Ectodermal cell (in vitro differentiated cells): Measurements from ENCODE around the gene NYAP2.

Experiments
- H3K27ac ChIP-seq: 2 replicates; pipeline ENCODE4 v1.7.0; 2013; ENCODE audit warnings: mild to moderate bottlenecking, low read depth, low read length; ENCODE audit not compliant: insufficient read depth, poor library complexity, severe bottlenecking
- H3K27me3 ChIP-seq: 2 replicates; pipeline ENCODE4 v1.7.0; 2013; ENCODE audit warnings: mild to moderate bottlenecking, low read length; ENCODE audit not compliant: insufficient read depth, control insufficient read depth, poor library complexity, severe bottlenecking
- H3K36me3 ChIP-seq: one replicate; pipeline ENCODE4 v1.7.0; 2013; ENCODE audit warnings: low read length; ENCODE audit not compliant: control insufficient read depth, insufficient read depth
- H3K4me1 ChIP-seq: one replicate; pipeline ENCODE4 v1.7.0; 2013; ENCODE audit warnings: low read length; ENCODE audit not compliant: control insufficient read depth, insufficient read depth
- H3K4me3 ChIP-seq: 2 replicates; pipeline ENCODE4 v1.7.0; 2013; ENCODE audit warnings: low read depth, low read length, control low read depth; ENCODE audit not compliant: insufficient read depth
- H3K9me3 ChIP-seq: 2 replicates; pipeline ENCODE4 v1.7.0; 2013; ENCODE audit warnings: mild to moderate bottlenecking, low read length, moderate library complexity; ENCODE audit not compliant: control insufficient read depth
- WGBS, 2 experiments: methylation state at CpG; one replicate each; pipeline ENCODE4 v1.1.7; 2013; ENCODE audit warnings: missing lambda C conversion rate in 2 of 2; 5-methylcytosine and 5-hydroxymethylcytosine counted together

NYAP2 gene

GRCh38 chr2:225532096-225532495 lies 132.6 kb downstream of the NYAP2 start:
- Histone ChIP-seq H3K4me3 (no peak overlapping the region), H3K27me3 (no peaks in the 10 kb centered on the region), H3K36me3 (no peaks in the 10 kb centered on the region), H3K27ac (no peak overlapping the region), H3K4me1 (peaks cover 2% of the 10 kb centered on the region), H3K9me3 (no peaks in the 10 kb centered on the region)
- WGBS, 2 experiments = 90% methylated on average over 1 of the region's 1 CpG; no CpG with 5 or more reads in 1 of the 2 experiments

GRCh38 chr2:225534037-225534436 lies 134.5 kb downstream of the NYAP2 start:
- Histone ChIP-seq H3K4me1 (peaks cover 2% of the 10 kb centered on the region), H3K27ac (no peak overlapping the region), H3K9me3 (no peaks in the 10 kb centered on the region), H3K27me3 (no peaks in the 10 kb centered on the region), H3K36me3 (no peaks in the 10 kb centered on the region), H3K4me3 (no peak overlapping the region)
- 89 to 91% methylated on average over 3 to 4 of the region's 6 CpGs for WGBS, 2 experiments

GRCh38 chr2:225534697-225535096 lies 135.2 kb downstream of the NYAP2 start:
- Histone ChIP-seq H3K4me1 (peaks cover 2% of the 10 kb centered on the region), H3K27ac (no peak overlapping the region), H3K36me3 (no peaks in the 10 kb centered on the region), H3K9me3 (no peaks in the 10 kb centered on the region), H3K4me3 (no peak overlapping the region), H3K27me3 (no peaks in the 10 kb centered on the region)
- 92 to 97% methylated on average over 4 of the region's 4 CpGs for WGBS, 2 experiments

GRCh38 chr2:225536036-225536435 lies 136.5 kb downstream of the NYAP2 start:
- no peaks in the 10 kb centered on the region for H3K9me3 ChIP-seq
- H3K27ac ChIP-seq = no peak overlapping the region
- no peaks in the 10 kb centered on the region for H3K36me3 ChIP-seq
- peaks cover 2% of the 10 kb centered on the region for H3K4me1 ChIP-seq
- WGBS, 2 experiments = 91 to 92% methylated on average over 2 of the region's 2 CpGs
- H3K4me3 ChIP-seq = no peak overlapping the region
- H3K27me3 ChIP-seq = no peaks in the 10 kb centered on the region

GRCh38 chr2:225543626-225544025 lies 144.1 kb downstream of the NYAP2 start:
- H3K27me3 ChIP-seq = no peaks in the 10 kb centered on the region
- no peaks in the 10 kb centered on the region for H3K4me1 ChIP-seq
- H3K36me3 ChIP-seq = no peaks in the 10 kb centered on the region
- no peak overlapping the region for H3K4me3 ChIP-seq
- H3K9me3 ChIP-seq = no peaks in the 10 kb centered on the region
- H3K27ac ChIP-seq = no peak overlapping the region
- WGBS, 2 experiments = 93 to 94% methylated on average over 2 of the region's 2 CpGs

- H3K4me1 ChIP-seq = no peaks in the 10 kb centered on the region
- no peak overlapping the region for H3K27ac ChIP-seq
- H3K9me3 ChIP-seq = no peaks in the 10 kb centered on the region
- no peaks in the 10 kb centered on the region for H3K36me3 ChIP-seq
- no peak overlapping the region for H3K4me3 ChIP-seq
- H3K27me3 ChIP-seq = no peaks in the 10 kb centered on the region
Observed at GRCh38 chr2:225556461-225556860, 157.0 kb downstream of the NYAP2 start.

- Histone ChIP-seq H3K27ac (no peak overlapping the region), H3K9me3 (no peaks in the 10 kb centered on the region), H3K4me1 (no peaks in the 10 kb centered on the region), H3K4me3 (no peak overlapping the region), H3K36me3 (no peaks in the 10 kb centered on the region), H3K27me3 (no peaks in the 10 kb centered on the region)
- 92 to 96% methylated on average over 6 of the region's 6 CpGs for WGBS, 2 experiments
Observed at GRCh38 chr2:225558399-225559071, 159.0 kb downstream of the NYAP2 start.

GRCh38 chr2:225559072-225559415 lies 159.5 kb downstream of the NYAP2 start:
- 97 to 100% methylated on average over 1 of the region's 1 CpG for WGBS, 2 experiments
- Histone ChIP-seq H3K4me1 (no peaks in the 10 kb centered on the region), H3K36me3 (no peaks in the 10 kb centered on the region), H3K27ac (no peak overlapping the region), H3K27me3 (no peaks in the 10 kb centered on the region), H3K9me3 (no peaks in the 10 kb centered on the region), H3K4me3 (no peak overlapping the region)

- Histone ChIP-seq H3K4me3 (no peak overlapping the region), H3K9me3 (no peaks in the 10 kb centered on the region), H3K36me3 (no peaks in the 10 kb centered on the region), H3K27me3 (no peaks in the 10 kb centered on the region), H3K27ac (no peak overlapping the region), H3K4me1 (no peaks in the 10 kb centered on the region)
- 88 to 91% methylated on average over 4 of the region's 4 CpGs for WGBS, 2 experiments
Observed at GRCh38 chr2:225566798-225567197, 167.3 kb downstream of the NYAP2 start.

GRCh38 chr2:225569995-225570394 lies 170.5 kb downstream of the NYAP2 start:
- Histone ChIP-seq H3K9me3 (no peaks in the 10 kb centered on the region), H3K27ac (no peak overlapping the region), H3K36me3 (no peaks in the 10 kb centered on the region), H3K27me3 (no peaks in the 10 kb centered on the region), H3K4me3 (no peak overlapping the region), H3K4me1 (no peaks in the 10 kb centered on the region)

- H3K9me3 ChIP-seq = no peaks in the 10 kb centered on the region
- no peak overlapping the region for H3K27ac ChIP-seq
- no peaks in the 10 kb centered on the region for H3K4me1 ChIP-seq
- H3K27me3 ChIP-seq = no peaks in the 10 kb centered on the region
- 86 to 90% methylated on average over 3 of the region's 3 CpGs for WGBS, 2 experiments
- no peak overlapping the region for H3K4me3 ChIP-seq
- no peaks in the 10 kb centered on the region for H3K36me3 ChIP-seq
Observed at GRCh38 chr2:225573603-225574002, 174.1 kb downstream of the NYAP2 start.
